ENCODE measurements around the gene GNL2. TPM values are rescaled to one million over a fixed set of nuclear protein-coding genes. Genes with fewer than 3 reads are reported as not detected.

GNL2 gene
- total and polyA plus RNA-seq, 7 donors = 25.2 to 50.4 (median 28.5) TPM

- no peak for DNase-seq
- Histone ChIP-seq H3K4me1 (peaks cover 0 to 21% (median 18%) of the 10 kb centered on the region in 4 donors), H3K27ac (no peak within 1 kb of the TSS), H3K9me3 (no peaks in the 10 kb centered on the region), H3K4me3 (peak within 1 kb of the TSS; percentile 15 to 48 (median 40)), H3K27me3 (peaks cover 28 to 92% (median 50%) of the 10 kb centered on the region in 3 donors), H3K36me3 (no peaks in the 10 kb centered on the region)
- intact Hi-C loops (cut with DNase I) = no loop called here
- WGBS, 2 donors = 2 to 3% methylated on average over 72 of the region's 72 CpGs
- TF ChIP-seq POLR2AphosphoS5 (IDR thresholded peaks at IDR 0.05) (no peak), EP300 (IDR thresholded peaks at IDR 0.05) (no peak), CTCF (IDR thresholded peaks at IDR 0.05) (no peak), POLR2A (IDR thresholded peaks at IDR 0.05) (no peak)
Measured at GRCh38 chr1:37634244-37634991, 38.7 kb upstream of the GNL2 start, which contains the start of gene RSPO1. Gene RSPO1 (minus strand): TSS chr1:37634892. CDS start chr1:37629661, 5,231 bp downstream.

- H3K36me3 ChIP-seq = no peaks in the 10 kb centered on the region
- H3K9me3 ChIP-seq = no peaks in the 10 kb centered on the region
- 4 to 16% methylated on average over 20 of the region's 20 CpGs for WGBS, 2 donors
- peak overlapping the region; percentile 6 to 48 (median 40) for H3K4me3 ChIP-seq
- no peak for DNase-seq
- H3K27me3 ChIP-seq = peaks cover 29 to 97% (median 56%) of the 10 kb centered on the region in 3 donors
- intact Hi-C loops (cut with DNase I) = no loop called here
- TF ChIP-seq CTCF (IDR thresholded peaks at IDR 0.05) (no peak), POLR2A (IDR thresholded peaks at IDR 0.05) (no peak), EP300 (IDR thresholded peaks at IDR 0.05) (no peak), POLR2AphosphoS5 (IDR thresholded peaks at IDR 0.05) (no peak)
- H3K27ac ChIP-seq = no peak overlapping the region
- H3K4me1 ChIP-seq = peaks cover 0 to 21% (median 18%) of the 10 kb centered on the region in 4 donors
Measured at GRCh38 chr1:37633938-37634243, 38.2 kb upstream of the GNL2 start.

- H3K36me3 ChIP-seq = no peaks in the 10 kb centered on the region
- peaks cover 29 to 95% (median 57%) of the 10 kb centered on the region in 3 donors for H3K27me3 ChIP-seq
- H3K4me1 ChIP-seq = peaks cover 0 to 21% (median 18%) of the 10 kb centered on the region in 4 donors
- intact Hi-C loops (cut with DNase I) = no loop called here
- 4 to 6% methylated on average over 31 of the region's 31 CpGs for WGBS, 2 donors
- peak overlapping the region in 1 of 4 donors; percentile 48 for H3K4me3 ChIP-seq
- no peak for TF ChIP-seq POLR2A (IDR thresholded peaks at IDR 0.05)
- no peak for TF ChIP-seq POLR2AphosphoS5 (IDR thresholded peaks at IDR 0.05)
- TF ChIP-seq EP300 (IDR thresholded peaks at IDR 0.05) = no peak
- no peak for TF ChIP-seq CTCF (IDR thresholded peaks at IDR 0.05)
- no peak overlapping the region for H3K27ac ChIP-seq
- H3K9me3 ChIP-seq = no peaks in the 10 kb centered on the region
- no peak for DNase-seq
Measured at GRCh38 chr1:37633040-37633937, 37.6 kb upstream of the GNL2 start.

GRCh38 chr1:37631036-37631435 lies 35.3 kb upstream of the GNL2 start:
- Histone ChIP-seq H3K9me3 (no peaks in the 10 kb centered on the region), H3K27me3 (peaks cover 29 to 82% (median 57%) of the 10 kb centered on the region in 3 donors), H3K4me3 (no peak overlapping the region), H3K4me1 (peaks cover 0 to 21% (median 18%) of the 10 kb centered on the region in 4 donors), H3K36me3 (no peaks in the 10 kb centered on the region), H3K27ac (no peak overlapping the region)
- TF ChIP-seq POLR2A (IDR thresholded peaks at IDR 0.05) (no peak), POLR2AphosphoS5 (IDR thresholded peaks at IDR 0.05) (no peak), EP300 (IDR thresholded peaks at IDR 0.05) (no peak), CTCF (IDR thresholded peaks at IDR 0.05) (no peak)
- intact Hi-C loops (cut with DNase I) = no loop called here
- no peak for DNase-seq
- 40 to 43% methylated on average over 5 of the region's 5 CpGs for WGBS, 2 donors

Measured in sigmoid colon (tissue), 7 donors.